Measurements from ENCODE around the gene LMTK3. TPM values are rescaled to one million over a fixed set of nuclear protein-coding genes. Genes with fewer than 3 reads are reported as not detected.

Gene LMTK3
- total and polyA plus RNA-seq, 2 experiments from 2014 or later: 1.6 to 11.8 TPM

DNA sequence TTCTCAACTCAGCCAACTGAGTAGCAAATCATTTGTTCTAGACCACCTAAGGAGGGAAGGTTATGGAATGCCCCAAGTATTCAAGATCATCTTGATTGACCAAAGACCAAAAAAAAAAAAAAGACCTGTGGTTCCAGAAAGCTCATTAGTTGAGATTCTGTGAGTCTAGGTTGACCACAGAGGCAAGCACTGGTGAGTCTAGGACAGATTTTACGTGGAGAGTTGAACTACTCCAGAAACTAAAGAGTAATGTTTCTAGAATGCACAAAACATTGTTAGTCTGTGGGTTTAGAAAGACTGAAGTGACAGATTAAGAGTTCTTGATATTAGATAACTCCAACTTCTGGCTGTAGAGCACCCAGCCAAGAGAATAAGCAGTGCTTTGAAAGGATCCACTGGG is 46.4 kb downstream of the LMTK3 start:
- H3K4me1 ChIP-seq (ENCODE audit: insufficient read depth): peaks cover 7% of the 10 kb centered on the region; the same call in 1 of the 2 replicates
- H3F3A ChIP-seq (replicated peaks; ENCODE audit: low read depth): peaks cover 4% of the 10 kb centered on the region; the same call in 1 of the 2 replicates
- H3K36me3 ChIP-seq (ENCODE audit: insufficient read depth): 0 out of 2 replicates have a peak, but pooled peaks cover 1% of the 10 kb centered on the region
- H4K20me1 ChIP-seq (replicated peaks; ENCODE audit: insufficient read depth): no peaks in the 10 kb centered on the region; the same call in 1 of the 2 replicates
- peaks cover 11% of the 10 kb centered on the region for H3K36me3 Mint-ChIP-seq (ENCODE audit: low read depth)
- H3K27ac ChIP-seq (ENCODE audit: low read depth): no peak overlapping the region
- no peak overlapping the region for H2AFZ ChIP-seq
- TF ChIP-seq EZH2phosphoT487 (IDR thresholded peaks at IDR 0.05; ENCODE audit: unreplicated experiment) (no peak), STAT1 (IDR thresholded peaks at IDR 0.05; ENCODE audit: unreplicated experiment) (no peak)
- TF ChIP-seq, protein P1, sequence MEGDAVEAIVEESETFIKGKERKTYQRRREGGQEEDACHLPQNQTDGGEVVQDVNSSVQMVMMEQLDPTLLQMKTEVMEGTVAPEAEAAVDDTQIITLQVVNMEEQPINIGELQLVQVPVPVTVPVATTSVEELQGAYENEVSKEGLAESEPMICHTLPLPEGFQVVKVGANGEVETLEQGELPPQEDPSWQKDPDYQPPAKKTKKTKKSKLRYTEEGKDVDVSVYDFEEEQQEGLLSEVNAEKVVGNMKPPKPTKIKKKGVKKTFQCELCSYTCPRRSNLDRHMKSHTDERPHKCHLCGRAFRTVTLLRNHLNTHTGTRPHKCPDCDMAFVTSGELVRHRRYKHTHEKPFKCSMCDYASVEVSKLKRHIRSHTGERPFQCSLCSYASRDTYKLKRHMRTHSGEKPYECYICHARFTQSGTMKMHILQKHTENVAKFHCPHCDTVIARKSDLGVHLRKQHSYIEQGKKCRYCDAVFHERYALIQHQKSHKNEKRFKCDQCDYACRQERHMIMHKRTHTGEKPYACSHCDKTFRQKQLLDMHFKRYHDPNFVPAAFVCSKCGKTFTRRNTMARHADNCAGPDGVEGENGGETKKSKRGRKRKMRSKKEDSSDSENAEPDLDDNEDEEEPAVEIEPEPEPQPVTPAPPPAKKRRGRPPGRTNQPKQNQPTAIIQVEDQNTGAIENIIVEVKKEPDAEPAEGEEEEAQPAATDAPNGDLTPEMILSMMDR (conservative IDR thresholded peaks at IDR 0.05; ENCODE audit: low read depth in 2 of 2): no peak
- TF ChIP-seq, protein P2, sequence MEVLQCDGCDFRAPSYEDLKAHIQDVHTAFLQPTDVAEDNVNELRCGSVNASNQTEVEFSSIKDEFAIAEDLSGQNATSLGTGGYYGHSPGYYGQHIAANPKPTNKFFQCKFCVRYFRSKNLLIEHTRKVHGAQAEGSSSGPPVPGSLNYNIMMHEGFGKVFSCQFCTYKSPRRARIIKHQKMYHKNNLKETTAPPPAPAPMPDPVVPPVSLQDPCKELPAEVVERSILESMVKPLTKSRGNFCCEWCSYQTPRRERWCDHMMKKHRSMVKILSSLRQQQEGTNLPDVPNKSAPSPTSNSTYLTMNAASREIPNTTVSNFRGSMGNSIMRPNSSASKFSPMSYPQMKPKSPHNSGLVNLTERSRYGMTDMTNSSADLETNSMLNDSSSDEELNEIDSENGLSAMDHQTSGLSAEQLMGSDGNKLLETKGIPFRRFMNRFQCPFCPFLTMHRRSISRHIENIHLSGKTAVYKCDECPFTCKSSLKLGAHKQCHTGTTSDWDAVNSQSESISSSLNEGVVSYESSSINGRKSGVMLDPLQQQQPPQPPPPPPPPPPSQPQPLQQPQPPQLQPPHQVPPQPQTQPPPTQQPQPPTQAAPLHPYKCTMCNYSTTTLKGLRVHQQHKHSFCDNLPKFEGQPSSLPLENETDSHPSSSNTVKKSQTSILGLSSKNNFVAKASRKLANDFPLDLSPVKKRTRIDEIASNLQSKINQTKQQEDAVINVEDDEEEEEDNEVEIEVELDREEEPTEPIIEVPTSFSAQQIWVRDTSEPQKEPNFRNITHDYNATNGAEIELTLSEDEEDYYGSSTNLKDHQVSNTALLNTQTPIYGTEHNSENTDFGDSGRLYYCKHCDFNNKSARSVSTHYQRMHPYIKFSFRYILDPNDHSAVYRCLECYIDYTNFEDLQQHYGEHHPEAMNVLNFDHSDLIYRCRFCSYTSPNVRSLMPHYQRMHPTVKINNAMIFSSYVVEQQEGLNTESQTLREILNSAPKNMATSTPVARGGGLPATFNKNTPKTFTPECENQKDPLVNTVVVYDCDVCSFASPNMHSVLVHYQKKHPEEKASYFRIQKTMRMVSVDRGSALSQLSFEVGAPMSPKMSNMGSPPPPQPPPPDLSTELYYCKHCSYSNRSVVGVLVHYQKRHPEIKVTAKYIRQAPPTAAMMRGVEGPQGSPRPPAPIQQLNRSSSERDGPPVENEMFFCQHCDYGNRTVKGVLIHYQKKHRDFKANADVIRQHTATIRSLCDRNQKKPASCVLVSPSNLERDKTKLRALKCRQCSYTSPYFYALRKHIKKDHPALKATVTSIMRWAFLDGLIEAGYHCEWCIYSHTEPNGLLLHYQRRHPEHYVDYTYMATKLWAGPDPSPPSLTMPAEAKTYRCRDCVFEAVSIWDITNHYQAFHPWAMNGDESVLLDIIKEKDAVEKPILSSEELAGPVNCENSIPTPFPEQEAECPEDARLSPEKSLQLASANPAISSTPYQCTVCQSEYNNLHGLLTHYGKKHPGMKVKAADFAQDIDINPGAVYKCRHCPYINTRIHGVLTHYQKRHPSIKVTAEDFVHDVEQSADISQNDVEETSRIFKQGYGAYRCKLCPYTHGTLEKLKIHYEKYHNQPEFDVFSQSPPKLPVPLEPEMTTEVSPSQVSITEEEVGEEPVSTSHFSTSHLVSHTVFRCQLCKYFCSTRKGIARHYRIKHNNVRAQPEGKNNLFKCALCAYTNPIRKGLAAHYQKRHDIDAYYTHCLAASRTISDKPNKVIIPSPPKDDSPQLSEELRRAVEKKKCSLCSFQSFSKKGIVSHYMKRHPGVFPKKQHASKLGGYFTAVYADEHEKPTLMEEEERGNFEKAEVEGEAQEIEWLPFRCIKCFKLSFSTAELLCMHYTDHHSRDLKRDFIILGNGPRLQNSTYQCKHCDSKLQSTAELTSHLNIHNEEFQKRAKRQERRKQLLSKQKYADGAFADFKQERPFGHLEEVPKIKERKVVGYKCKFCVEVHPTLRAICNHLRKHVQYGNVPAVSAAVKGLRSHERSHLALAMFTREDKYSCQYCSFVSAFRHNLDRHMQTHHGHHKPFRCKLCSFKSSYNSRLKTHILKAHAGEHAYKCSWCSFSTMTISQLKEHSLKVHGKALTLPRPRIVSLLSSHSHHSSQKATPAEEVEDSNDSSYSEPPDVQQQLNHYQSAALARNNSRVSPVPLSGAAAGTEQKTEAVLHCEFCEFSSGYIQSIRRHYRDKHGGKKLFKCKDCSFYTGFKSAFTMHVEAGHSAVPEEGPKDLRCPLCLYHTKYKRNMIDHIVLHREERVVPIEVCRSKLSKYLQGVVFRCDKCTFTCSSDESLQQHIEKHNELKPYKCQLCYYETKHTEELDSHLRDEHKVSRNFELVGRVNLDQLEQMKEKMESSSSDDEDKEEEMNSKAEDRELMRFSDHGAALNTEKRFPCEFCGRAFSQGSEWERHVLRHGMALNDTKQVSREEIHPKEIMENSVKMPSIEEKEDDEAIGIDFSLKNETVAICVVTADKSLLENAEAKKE (CRISPR knock-in tag; IDR thresholded peaks at IDR 0.05): no peak
- peaks cover 12% of the 10 kb centered on the region for H3K4me1 Mint-ChIP-seq
- H3K27ac Mint-ChIP-seq: no peak overlapping the region
- H3K27me3 ChIP-seq (ENCODE audit: insufficient read depth): no peaks in the 10 kb centered on the region
- H3K4me2 ChIP-seq: no peak overlapping the region
- peaks cover 8% of the 10 kb centered on the region; the same call in 1 of the 2 replicates for H3K9me2 ChIP-seq (ENCODE audit: insufficient read depth)
- peaks cover 13% of the 10 kb centered on the region for H3K27me3 Mint-ChIP-seq (ENCODE audit: insufficient read depth, low read depth, poor library complexity)
- DNase-seq (ENCODE audit: low spot score) (no peak), ATAC-seq (no peak)
- H3K4me3 ChIP-seq: no peak overlapping the region
- peaks cover 6% of the 10 kb centered on the region for H3K79me2 ChIP-seq (replicated peaks; ENCODE audit: insufficient read depth)
- H3K4me3 Mint-ChIP-seq: no peak overlapping the region
- H3K9me3 Mint-ChIP-seq: peaks cover 5% of the 10 kb centered on the region; the same call in 2 of the 3 replicates

All from GM23338 (cell line).